ENCODE measurements around the gene TMEM271.

Gene TMEM271, protein sequence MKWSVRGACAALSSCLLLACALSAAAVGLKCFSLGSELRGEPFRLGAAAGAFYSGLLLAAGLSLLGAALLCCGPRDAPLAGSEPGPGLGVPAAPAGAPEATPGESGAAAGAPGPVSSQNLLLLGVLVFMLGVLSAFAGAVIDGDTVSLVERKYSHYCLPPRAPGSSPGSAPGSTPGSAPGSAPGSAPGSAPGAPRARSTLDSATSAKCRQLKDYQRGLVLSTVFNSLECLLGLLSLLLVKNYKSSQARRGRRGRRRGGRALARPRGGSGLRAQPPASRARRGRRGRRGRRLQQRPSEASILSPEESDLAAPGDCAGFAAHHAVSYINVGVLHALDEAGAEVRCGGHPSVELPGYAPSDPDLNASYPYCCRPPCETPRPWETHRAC

GRCh38 chr4:576245-576821, at the start of gene TMEM271:
Gene TMEM271, minus strand, starts transcription at chr4:576295. Its CDS starts 233 bp downstream, at chr4:576062.
- in situ Hi-C loops (cut with MboI; ENCODE audit: low sequenced_read_pairs, unreplicated experiment): no loop called here
- TF ChIP-seq, protein P1, sequence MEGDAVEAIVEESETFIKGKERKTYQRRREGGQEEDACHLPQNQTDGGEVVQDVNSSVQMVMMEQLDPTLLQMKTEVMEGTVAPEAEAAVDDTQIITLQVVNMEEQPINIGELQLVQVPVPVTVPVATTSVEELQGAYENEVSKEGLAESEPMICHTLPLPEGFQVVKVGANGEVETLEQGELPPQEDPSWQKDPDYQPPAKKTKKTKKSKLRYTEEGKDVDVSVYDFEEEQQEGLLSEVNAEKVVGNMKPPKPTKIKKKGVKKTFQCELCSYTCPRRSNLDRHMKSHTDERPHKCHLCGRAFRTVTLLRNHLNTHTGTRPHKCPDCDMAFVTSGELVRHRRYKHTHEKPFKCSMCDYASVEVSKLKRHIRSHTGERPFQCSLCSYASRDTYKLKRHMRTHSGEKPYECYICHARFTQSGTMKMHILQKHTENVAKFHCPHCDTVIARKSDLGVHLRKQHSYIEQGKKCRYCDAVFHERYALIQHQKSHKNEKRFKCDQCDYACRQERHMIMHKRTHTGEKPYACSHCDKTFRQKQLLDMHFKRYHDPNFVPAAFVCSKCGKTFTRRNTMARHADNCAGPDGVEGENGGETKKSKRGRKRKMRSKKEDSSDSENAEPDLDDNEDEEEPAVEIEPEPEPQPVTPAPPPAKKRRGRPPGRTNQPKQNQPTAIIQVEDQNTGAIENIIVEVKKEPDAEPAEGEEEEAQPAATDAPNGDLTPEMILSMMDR (IDR thresholded peaks at IDR 0.05; ENCODE audit: borderline replicate concordance, control extremely low read depth, extremely low read depth, insufficient read depth, missing control alignments): no peak
- no peak for DNase-seq (ENCODE audit: low spot score)

DNA sequence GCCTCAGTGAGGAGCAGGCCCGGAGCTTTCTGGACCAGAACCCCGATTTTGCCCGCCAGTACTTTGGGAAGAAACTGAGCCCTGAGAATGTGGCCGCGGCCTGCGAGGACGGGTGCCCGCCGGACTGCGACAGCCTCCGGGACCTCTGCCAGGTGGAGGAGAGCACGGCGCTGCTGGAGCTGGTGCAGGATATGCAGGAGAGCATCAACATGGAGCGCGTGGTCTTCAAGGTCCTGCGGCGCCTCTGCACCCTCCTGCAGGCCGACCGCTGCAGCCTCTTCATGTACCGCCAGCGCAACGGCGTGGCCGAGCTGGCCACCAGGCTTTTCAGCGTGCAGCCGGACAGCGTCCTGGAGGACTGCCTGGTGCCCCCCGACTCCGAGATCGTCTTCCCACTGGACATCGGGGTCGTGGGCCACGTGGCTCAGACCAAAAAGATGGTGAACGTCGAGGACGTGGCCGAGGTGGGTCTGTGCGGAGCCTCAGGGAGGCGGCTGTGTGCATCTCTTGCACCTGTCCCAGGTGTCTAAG, 49.6 kb upstream of the TMEM271 start:
- no peak for DNase-seq (ENCODE audit: low spot score)
- TF ChIP-seq, protein P1 (IDR thresholded peaks at IDR 0.05; ENCODE audit: borderline replicate concordance, control extremely low read depth, extremely low read depth, insufficient read depth, missing control alignments): no peak
- in situ Hi-C loops (cut with MboI; ENCODE audit: low sequenced_read_pairs, unreplicated experiment): no loop called here

- DNase-seq (ENCODE audit: low spot score): no peak
- in situ Hi-C loops (cut with MboI; ENCODE audit: low sequenced_read_pairs, unreplicated experiment): no loop called here
- TF ChIP-seq, protein P1 (IDR thresholded peaks at IDR 0.05; ENCODE audit: borderline replicate concordance, control extremely low read depth, extremely low read depth, insufficient read depth, missing control alignments): no peak
Measured at GRCh38 chr4:624705-625590, 48.9 kb upstream of the TMEM271 start, which contains the start of gene PDE6B. Gene PDE6B, plus strand, starts transcription at chr4:625573. Its CDS starts 54 bp downstream, at chr4:625627.

DNA sequence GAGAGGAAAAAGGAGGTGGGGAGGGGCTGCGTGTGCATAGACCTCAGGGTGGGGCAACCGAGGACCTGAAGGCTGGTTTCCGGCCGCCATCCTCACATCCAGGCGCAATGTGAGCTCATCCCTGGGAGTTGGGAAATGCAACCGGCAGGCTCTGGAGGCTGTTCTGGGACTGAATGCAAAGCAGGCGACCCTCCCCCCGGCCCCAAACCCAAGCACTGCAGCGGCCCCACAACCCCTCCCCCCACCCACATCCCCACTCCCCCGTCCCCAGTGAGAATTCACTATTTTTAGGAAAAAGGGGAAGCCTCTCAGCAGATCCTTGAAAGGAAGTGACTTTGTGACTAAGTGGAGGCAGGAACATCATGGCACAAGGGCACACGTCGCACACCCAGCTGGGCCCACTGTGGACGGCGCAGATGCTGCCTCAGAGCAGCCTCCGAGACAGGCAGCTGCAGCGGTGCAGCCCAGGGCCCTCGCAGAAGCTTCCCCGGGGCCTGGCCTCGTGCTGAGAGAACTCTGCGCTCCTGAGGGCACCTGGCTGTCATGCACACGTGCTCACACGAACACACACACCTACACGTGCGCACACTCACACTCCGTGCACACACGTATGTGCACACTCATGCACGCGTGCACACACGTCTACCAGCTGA, 47.9 kb upstream of the TMEM271 start:
- in situ Hi-C loops (cut with MboI; ENCODE audit: low sequenced_read_pairs, unreplicated experiment): no loop called here
- TF ChIP-seq, protein P1 (IDR thresholded peaks at IDR 0.05; ENCODE audit: borderline replicate concordance, control extremely low read depth, extremely low read depth, insufficient read depth, missing control alignments): no peak
- no peak for DNase-seq (ENCODE audit: low spot score)

- in situ Hi-C loops (cut with MboI; ENCODE audit: low sequenced_read_pairs, unreplicated experiment): no loop called here
- DNase-seq (ENCODE audit: low spot score): no peak
- TF ChIP-seq, protein P1 (IDR thresholded peaks at IDR 0.05; ENCODE audit: borderline replicate concordance, control extremely low read depth, extremely low read depth, insufficient read depth, missing control alignments): no peak
Measured at GRCh38 chr4:622996-623913, 47.2 kb upstream of the TMEM271 start.
